Brain microvascular endothelial cell (primary cell): ENCODE measurements around the gene CCR5AS.

Experiments
- DNase-seq: peaks from one replicate; pipeline ENCODE4 v3.0.0-alpha.2; 2020
- H3K27ac ChIP-seq: fragments of 250-450 bp; sonication (Bioruptor Pico); 2 replicates; pipeline ENCODE4 v1.5.1; 2020; ENCODE audit warnings: mild to moderate bottlenecking, moderate library complexity
- H3K27me3 ChIP-seq: fragments of 250-450 bp; sonication (Bioruptor Pico); replicated peaks from 2 replicates; pipeline ENCODE4 v1.5.1; 2020; ENCODE audit warnings: mild to moderate bottlenecking
- H3K36me3 ChIP-seq: fragments of 250-450 bp; sonication (Bioruptor Pico); replicated peaks from 2 replicates; pipeline ENCODE4 v1.5.1; 2020; ENCODE audit warnings: mild to moderate bottlenecking
- H3K4me3 ChIP-seq: 2 replicates; pipeline ENCODE4 v1.5.1; 2011; ENCODE audit warnings: low read depth, mild to moderate bottlenecking, control low read depth, low read length, moderate library complexity
- in situ Hi-C: cut with HindIII; loops from 2 replicates; pipeline ENCODE4 v1.10.0; 2017; ENCODE audit warnings: low sequenced_read_pairs, low pct_ligation_motif_present
- TF ChIP-seq, protein P1 (sequence below): IDR thresholded peaks from 2 replicates; pipeline ENCODE4 v1.5.1; 2011; ENCODE audit warnings: low read depth, mild to moderate bottlenecking, moderate library complexity, low read length, control low read depth, inconsistent platforms; ENCODE audit errors: missing control alignments

Gene CCR5AS

DNA sequence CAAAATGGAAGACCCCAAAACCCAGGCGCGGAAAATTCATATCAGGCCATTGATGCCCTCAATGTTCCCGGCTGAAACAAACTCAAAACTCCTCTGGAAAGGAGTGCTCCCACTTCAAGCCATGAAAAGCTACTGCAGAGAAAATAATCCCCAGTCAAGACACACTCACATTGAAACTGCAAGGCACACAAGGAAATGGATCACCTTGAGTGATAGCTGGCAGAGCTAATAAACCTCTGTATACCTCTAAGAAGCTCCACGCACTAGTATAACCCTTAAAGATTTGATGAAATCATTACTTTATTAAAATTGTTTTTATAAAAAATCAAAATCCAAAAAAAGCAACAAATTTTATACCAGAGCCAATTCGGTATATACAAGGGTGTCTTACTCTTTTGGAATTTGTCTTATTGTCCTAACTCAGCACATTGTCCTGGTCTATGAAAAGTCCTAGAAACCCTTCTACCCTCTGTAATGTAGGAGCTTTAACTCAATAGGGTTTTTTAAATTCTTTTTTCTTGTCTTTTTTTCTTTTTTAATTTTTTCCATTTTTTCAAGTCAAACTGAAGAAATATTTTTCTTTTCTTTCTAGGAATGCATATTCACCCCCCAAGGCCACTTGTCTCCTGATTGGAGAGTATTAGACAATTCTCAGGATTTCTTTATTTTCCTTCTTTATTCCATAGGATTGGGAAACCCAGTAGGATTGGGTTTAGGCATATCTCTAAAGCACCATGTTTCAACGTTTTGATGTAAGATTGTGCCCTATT, 8.5 kb downstream of the CCR5AS start:
- Histone ChIP-seq H3K36me3 (no peaks in the 10 kb centered on the region), H3K27me3 (no peaks in the 10 kb centered on the region), H3K27ac (no peak overlapping the region), H3K4me3 (no peak overlapping the region)
- DNase-seq, result no peak
- TF ChIP-seq, protein P1, sequence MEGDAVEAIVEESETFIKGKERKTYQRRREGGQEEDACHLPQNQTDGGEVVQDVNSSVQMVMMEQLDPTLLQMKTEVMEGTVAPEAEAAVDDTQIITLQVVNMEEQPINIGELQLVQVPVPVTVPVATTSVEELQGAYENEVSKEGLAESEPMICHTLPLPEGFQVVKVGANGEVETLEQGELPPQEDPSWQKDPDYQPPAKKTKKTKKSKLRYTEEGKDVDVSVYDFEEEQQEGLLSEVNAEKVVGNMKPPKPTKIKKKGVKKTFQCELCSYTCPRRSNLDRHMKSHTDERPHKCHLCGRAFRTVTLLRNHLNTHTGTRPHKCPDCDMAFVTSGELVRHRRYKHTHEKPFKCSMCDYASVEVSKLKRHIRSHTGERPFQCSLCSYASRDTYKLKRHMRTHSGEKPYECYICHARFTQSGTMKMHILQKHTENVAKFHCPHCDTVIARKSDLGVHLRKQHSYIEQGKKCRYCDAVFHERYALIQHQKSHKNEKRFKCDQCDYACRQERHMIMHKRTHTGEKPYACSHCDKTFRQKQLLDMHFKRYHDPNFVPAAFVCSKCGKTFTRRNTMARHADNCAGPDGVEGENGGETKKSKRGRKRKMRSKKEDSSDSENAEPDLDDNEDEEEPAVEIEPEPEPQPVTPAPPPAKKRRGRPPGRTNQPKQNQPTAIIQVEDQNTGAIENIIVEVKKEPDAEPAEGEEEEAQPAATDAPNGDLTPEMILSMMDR, result no peak
- in situ Hi-C loops, result no loop called here

DNA sequence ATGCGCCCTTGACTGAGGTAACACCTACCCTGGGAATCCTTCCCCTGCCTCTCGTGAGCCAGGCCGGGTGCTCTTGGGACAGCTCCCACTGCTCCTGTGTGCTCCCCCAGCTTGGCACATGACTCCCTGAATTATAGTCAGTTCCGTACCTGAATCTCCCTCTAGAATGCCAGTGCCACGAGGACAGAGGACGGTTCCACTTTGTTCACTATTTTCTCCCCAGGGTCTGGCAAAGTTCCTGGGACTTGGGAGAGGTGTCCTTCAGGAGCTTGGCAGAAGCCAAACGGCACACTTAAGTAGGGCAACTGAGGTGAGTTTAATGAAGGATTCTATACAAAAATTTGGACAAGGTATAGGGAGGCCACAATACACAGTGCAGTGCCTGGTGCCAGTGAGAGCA, 9.8 kb downstream of the CCR5AS start:
- TF ChIP-seq, protein P1, result no peak
- no peaks in the 10 kb centered on the region for H3K27me3 ChIP-seq
- no peak overlapping the region for H3K4me3 ChIP-seq
- in situ Hi-C loops, result no loop called here
- DNase-seq, result no peak
- H3K27ac ChIP-seq, result no peak overlapping the region
- no peaks in the 10 kb centered on the region for H3K36me3 ChIP-seq

DNA sequence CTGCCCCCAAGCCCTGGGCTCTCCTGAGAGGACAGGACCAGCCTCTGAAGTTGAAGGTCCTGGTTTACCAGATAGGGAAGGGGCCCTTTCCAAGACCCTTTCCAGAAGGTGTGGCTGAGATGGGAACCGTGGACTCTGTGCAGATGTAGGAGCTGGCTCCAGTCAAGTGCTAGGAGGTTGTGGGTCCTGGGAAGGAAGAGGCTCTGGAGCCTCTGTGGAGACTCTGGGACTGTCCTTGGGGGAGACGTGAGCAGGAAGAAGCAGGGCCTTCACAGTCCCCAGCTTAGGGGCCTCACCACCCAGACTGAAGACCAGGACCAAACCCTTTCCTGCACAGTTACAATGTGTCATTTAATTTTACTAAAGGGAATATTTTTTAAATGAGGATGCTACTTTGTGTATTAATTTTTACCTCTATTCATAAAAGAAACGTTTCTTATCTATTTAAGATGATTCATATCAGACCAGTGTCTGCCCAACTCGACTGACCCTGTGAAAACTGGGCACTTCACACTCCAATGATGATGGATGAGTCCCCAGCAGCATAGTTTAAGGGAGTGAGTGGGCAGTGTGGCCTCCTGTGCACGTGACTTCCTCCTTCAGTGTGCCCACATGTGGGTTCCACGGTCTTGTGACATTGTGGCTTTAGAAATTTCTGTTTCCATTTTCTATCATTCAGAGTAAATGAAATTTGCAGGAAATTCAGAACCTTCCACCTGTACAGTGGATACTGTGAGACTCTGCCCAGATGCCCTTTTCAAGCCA, 10.9 kb downstream of the CCR5AS start:
- TF ChIP-seq, protein P1, result no peak
- DNase-seq, result no peak
- Histone ChIP-seq H3K27ac (no peak overlapping the region), H3K4me3 (no peak overlapping the region), H3K36me3 (no peaks in the 10 kb centered on the region), H3K27me3 (no peaks in the 10 kb centered on the region)
- in situ Hi-C loops, result no loop called here

DNA sequence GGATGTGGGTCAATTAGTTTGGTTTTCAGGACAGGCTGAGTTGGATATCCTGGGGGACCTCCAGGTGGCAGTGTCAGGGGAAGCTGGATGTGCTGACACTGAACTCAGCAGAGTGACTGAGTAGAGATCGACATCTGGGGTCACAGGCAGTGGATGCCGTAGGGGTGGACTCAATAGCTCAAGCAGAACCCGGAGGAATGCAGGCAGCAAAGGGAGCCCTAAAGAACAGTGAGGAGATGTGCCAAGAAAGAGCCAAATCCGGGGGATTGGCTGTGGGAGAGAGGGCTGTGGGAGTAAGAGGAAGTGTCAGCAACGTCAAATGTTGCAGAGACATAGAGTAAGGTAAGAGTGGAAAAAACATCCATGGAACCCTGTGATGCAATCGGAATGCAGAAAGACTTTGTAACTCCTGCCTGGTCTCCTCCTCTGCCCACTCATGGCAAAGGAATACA, 11.6 kb downstream of the CCR5AS start:
- DNase-seq, result no peak

DNA sequence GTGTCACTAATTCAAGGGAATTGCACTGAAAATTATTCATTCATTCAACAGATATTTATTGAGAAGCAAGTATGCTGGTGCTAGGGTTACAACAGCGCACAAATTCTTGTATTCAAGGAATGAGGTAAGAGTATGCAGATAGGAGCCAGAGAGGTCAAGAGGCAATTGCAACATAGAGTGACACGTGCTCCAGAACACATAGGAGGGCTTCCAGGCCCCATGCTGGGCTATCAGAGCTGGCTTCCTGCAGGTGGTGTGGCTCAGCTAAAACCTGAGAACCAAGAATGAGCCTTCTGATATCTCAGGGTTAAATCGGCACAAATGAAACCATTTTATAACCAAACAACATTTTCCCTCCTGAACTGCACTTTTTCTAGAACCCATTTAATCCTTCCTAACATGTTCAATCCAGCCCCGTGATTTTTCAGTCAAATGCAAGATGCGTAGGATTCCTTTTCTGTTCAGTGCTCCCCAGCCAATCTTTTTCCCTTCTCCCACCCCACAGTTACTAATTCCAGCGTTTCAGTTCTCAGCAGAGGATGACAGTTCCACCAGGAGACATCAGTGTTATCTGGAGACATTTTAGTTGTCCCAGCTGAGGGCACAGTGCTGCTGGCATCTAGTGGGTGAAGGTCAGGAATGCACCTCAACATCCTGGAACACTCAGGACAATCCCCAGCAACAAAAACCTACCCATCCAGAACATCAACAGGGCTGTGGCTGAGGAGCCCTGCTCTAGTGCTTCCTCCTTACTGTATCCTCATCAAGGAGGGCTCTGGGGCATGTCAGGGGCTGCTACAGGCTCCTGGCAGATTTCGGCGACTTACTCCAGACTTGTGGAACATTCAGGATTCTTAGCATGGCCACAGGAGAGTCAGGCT, 13.1 kb downstream of the CCR5AS start:
- Histone ChIP-seq H3K27me3 (no peaks in the 10 kb centered on the region), H3K4me3 (no peak overlapping the region), H3K27ac (no peak overlapping the region), H3K36me3 (no peaks in the 10 kb centered on the region)
- TF ChIP-seq, protein P1, result no peak
- no peak for DNase-seq
- in situ Hi-C loops, result no loop called here

More for the DNA sequence above, 11.6 kb downstream of the CCR5AS start:
- Histone ChIP-seq H3K4me3 (no peak overlapping the region), H3K36me3 (no peaks in the 10 kb centered on the region), H3K27me3 (no peaks in the 10 kb centered on the region), H3K27ac (no peak overlapping the region)
- in situ Hi-C loops, result no loop called here
- TF ChIP-seq, protein P1, result peak; percentile 48
